ENCODE results near the gene PRKAG1. TPM values are rescaled to one million over a fixed set of nuclear protein-coding genes. Genes with fewer than 3 reads are reported as not detected.

Gene PRKAG1
- polyA plus RNA-seq, 3 donors: 35.9 to 58.9 (median 50.1) TPM

GRCh38 chr12:48956279-48957140, 62.1 kb downstream of the PRKAG1 start:
- Histone ChIP-seq H2AFZ (ENCODE audit: insufficient read depth, low read depth, low read length, poor library complexity, severe bottlenecking) (peak overlapping the region; percentile 95), H3K4me2 (replicated peaks; ENCODE audit: extremely low read depth, low read length, poor library complexity, severe bottlenecking) (peak overlapping the region; percentile 90), H3K27me3 (ENCODE audit: control insufficient read depth in 2 of 2, insufficient read depth in 2 of 2, low read length in 2 of 2) (peaks cover 0 to under 1% of the 10 kb centered on the region in 2 donors), H3K4me3 (replicated peaks in 1 of 3; ENCODE audit: low read depth in 2 of 3, low read length in 3 of 3) (peak overlapping the region; percentile 84 to 98 (median 95)), H3K9ac (ENCODE audit: insufficient read depth, low read length, poor library complexity, severe bottlenecking) (peak overlapping the region; percentile 82), H3K36me3 (replicated peaks in 1 of 2; ENCODE audit: control insufficient read depth in 1 of 2, insufficient read depth in 2 of 2, low read length in 2 of 2) (peaks cover 7 to 19% of the 10 kb centered on the region in 2 donors), H3K9me3 (replicated peaks in 1 of 2; ENCODE audit: control insufficient read depth in 1 of 2, insufficient read depth in 1 of 2, low read length in 2 of 2) (no peaks in the 10 kb centered on the region), H3K4me1 (ENCODE audit: control insufficient read depth in 1 of 2, insufficient read depth in 2 of 2, low read length in 2 of 2) (peaks cover 31 to 41% of the 10 kb centered on the region in 2 donors), H4K20me1 (ENCODE audit: insufficient read depth, low read length) (peaks cover 56% of the 10 kb centered on the region), H3K27ac (ENCODE audit: low read depth in 1 of 2, low read length in 2 of 2) (peak overlapping the region; percentile 75 to 79), H3K79me2 (ENCODE audit: insufficient read depth, low read length) (peaks cover 55% of the 10 kb centered on the region)
- H3K9me3 Mint-ChIP-seq: peaks cover 0 to 2% (median 0%) of the 10 kb centered on the region in 7 donors
- peak overlapping the region; percentile 96 to 97 for H3K4me3 Mint-ChIP-seq
- 0% methylated on average over 19 of the region's 29 CpGs for WGBS (ENCODE audit: insufficient coverage)
- intact Hi-C loops (cut with micrococcal nuclease): no loop called here
- H3K36me3 Mint-ChIP-seq: peaks cover 17 to 21% of the 10 kb centered on the region in 2 donors
- TF ChIP-seq, protein P1, sequence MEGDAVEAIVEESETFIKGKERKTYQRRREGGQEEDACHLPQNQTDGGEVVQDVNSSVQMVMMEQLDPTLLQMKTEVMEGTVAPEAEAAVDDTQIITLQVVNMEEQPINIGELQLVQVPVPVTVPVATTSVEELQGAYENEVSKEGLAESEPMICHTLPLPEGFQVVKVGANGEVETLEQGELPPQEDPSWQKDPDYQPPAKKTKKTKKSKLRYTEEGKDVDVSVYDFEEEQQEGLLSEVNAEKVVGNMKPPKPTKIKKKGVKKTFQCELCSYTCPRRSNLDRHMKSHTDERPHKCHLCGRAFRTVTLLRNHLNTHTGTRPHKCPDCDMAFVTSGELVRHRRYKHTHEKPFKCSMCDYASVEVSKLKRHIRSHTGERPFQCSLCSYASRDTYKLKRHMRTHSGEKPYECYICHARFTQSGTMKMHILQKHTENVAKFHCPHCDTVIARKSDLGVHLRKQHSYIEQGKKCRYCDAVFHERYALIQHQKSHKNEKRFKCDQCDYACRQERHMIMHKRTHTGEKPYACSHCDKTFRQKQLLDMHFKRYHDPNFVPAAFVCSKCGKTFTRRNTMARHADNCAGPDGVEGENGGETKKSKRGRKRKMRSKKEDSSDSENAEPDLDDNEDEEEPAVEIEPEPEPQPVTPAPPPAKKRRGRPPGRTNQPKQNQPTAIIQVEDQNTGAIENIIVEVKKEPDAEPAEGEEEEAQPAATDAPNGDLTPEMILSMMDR (IDR thresholded peaks at IDR 0.05): no peak
- peaks cover 2 to 13% (median 6%) of the 10 kb centered on the region in 3 donors for H3K27me3 Mint-ChIP-seq (ENCODE audit: low read depth in 3 of 3)
- H3K27ac Mint-ChIP-seq: peak overlapping the region; percentile 85 to 97 (median 94)
- H3K4me1 Mint-ChIP-seq: peaks cover 45% of the 10 kb centered on the region
- peak in 2 of 3 donors; percentile 51 to 76 for DNase-seq

- H3K9ac ChIP-seq (ENCODE audit: insufficient read depth, low read length, poor library complexity, severe bottlenecking): no peak overlapping the region
- peaks cover 71% of the 10 kb centered on the region for H4K20me1 ChIP-seq (ENCODE audit: insufficient read depth, low read length)
- H3K27ac ChIP-seq (ENCODE audit: low read depth in 1 of 2, low read length in 2 of 2): peak overlapping the region; percentile 20 to 58
- H3K9me3 Mint-ChIP-seq: peaks cover 0 to 4% (median 0%) of the 10 kb centered on the region in 7 donors
- peak overlapping the region; percentile 38 for H3K4me2 ChIP-seq (replicated peaks; ENCODE audit: extremely low read depth, low read length, poor library complexity, severe bottlenecking)
- peak overlapping the region; percentile 63 to 92 (median 78) for H3K27ac Mint-ChIP-seq
- H3K9me3 ChIP-seq (replicated peaks in 1 of 2; ENCODE audit: control insufficient read depth in 1 of 2, insufficient read depth in 1 of 2, low read length in 2 of 2): no peaks in the 10 kb centered on the region
- peaks cover 0 to 10% (median 2%) of the 10 kb centered on the region in 3 donors for H3K27me3 Mint-ChIP-seq (ENCODE audit: low read depth in 3 of 3)
- H3K4me3 ChIP-seq (replicated peaks in 1 of 3; ENCODE audit: low read depth in 2 of 3, low read length in 3 of 3): peak overlapping the region in 1 of 3 experiments; percentile 95
- peaks cover 7 to 30% of the 10 kb centered on the region in 2 donors for H3K36me3 ChIP-seq (replicated peaks in 1 of 2; ENCODE audit: control insufficient read depth in 1 of 2, insufficient read depth in 2 of 2, low read length in 2 of 2)
- peaks cover 19 to 21% of the 10 kb centered on the region in 2 donors for H3K36me3 Mint-ChIP-seq
- H3K79me2 ChIP-seq (ENCODE audit: insufficient read depth, low read length): peaks cover 70% of the 10 kb centered on the region
- intact Hi-C loops (cut with micrococcal nuclease): no loop called here
- H3K4me1 Mint-ChIP-seq: peaks cover 45% of the 10 kb centered on the region
- peaks cover 31 to 41% of the 10 kb centered on the region in 2 donors for H3K4me1 ChIP-seq (ENCODE audit: control insufficient read depth in 1 of 2, insufficient read depth in 2 of 2, low read length in 2 of 2)
- H3K4me3 Mint-ChIP-seq: peak overlapping the region in 1 of 2 donors; percentile 54
- peak in 2 of 3 donors; percentile 68 to 75 for DNase-seq
- H3K27me3 ChIP-seq (ENCODE audit: control insufficient read depth in 2 of 2, insufficient read depth in 2 of 2, low read length in 2 of 2): no peaks in the 10 kb centered on the region
- no peak overlapping the region for H2AFZ ChIP-seq (ENCODE audit: insufficient read depth, low read depth, low read length, poor library complexity, severe bottlenecking)
- TF ChIP-seq, protein P1 (IDR thresholded peaks at IDR 0.05): no peak
- WGBS (ENCODE audit: insufficient coverage): 14% methylated on average over 1 of the region's 3 CpGs
These were observed 63.6 kb downstream of the PRKAG1 start for GRCh38 chr12:48954841-48955501.
